Lower lobe of right lung (tissue), 2 donors: ENCODE measurements around the gene CENPH. TPM values are rescaled to one million over a fixed set of nuclear protein-coding genes. Genes with fewer than 3 reads are reported as not detected.
A peak's percentile ranks its signal among the peaks of the same experiment; 100 is the strongest.
"Not testable (repeated sequence)": the region's sequence is repeated elsewhere in the genome, so short reads cannot be mapped to it uniquely, and the experiment has no call there.

Source experiments
- ATAC-seq, 2 donors: fragments of 200-7000 bp; cut with Tn5 transposase; one replicate each; pipeline ENCODE4 v1.9.1; 2020 to 2022; ENCODE audit warnings: mild to moderate bottlenecking in 2 of 2, moderate library complexity in 2 of 2
- DNase-seq: peaks from one replicate; pipeline ENCODE4 v3.0.0-alpha.2; 2020
- H3K27ac ChIP-seq: fragments of 200-600 bp; one replicate; pipeline ENCODE4 v1.8.0; 2022
- H3K27me3 ChIP-seq: fragments of 200-600 bp; one replicate; pipeline ENCODE4 v1.8.0; 2022; ENCODE audit warnings: low read depth
- H3K36me3 ChIP-seq: fragments of 200-600 bp; one replicate; pipeline ENCODE4 v1.8.0; 2022; ENCODE audit warnings: mild to moderate bottlenecking
- H3K4me1 ChIP-seq: fragments of 200-600 bp; one replicate; pipeline ENCODE4 v1.8.0; 2022
- H3K4me3 ChIP-seq: fragments of 200-600 bp; one replicate; pipeline ENCODE4 v1.8.0; 2022; ENCODE audit warnings: mild to moderate bottlenecking
- H3K9me3 ChIP-seq: fragments of 200-600 bp; one replicate; pipeline ENCODE4 v1.8.0; 2022
- CTCF ChIP-seq: fragments of 200-600 bp; IDR thresholded peaks from one replicate; pipeline ENCODE4 v1.8.0; 2022; ENCODE audit warnings: antibody characterized with exemption, mild to moderate bottlenecking
- intact Hi-C: fragments of 100-400 bp; cut with DNase I; formaldehyde crosslinking; loops from one replicate; pipeline ENCODE4 v1.11.0; 2022
- long read RNA-seq: library from polyadenylated mRNA; unstranded; transcript quantifications from one replicate; pipeline ENCODE4 v2.0.0, GENCODE V29; 2021
- total RNA-seq: library from RNA; stranded (reverse); fragmentation: NEBNext Ultra II Directional; extraction: Animal tissue kit (Norgen Biotek cat#: 25700); gene quantifications from one replicate; pipeline ENCODE4 v1.2.1, GENCODE V29; 2021
- donor health status: DM: no; HTN: yes; CAD: no; lungs with severe emphysema.

The CENPH gene
- 2.9 TPM for total RNA-seq
- long read RNA-seq, partial matches to known transcripts = 0 of 4 reads
- long read RNA-seq, other reads (novel, unspliced or antisense) = 1 of 4 reads

GRCh38 chr5:69189162-69190086, at the start of gene CENPH:
CENPH (plus strand) TSS chr5:69189583; CDS start chr5:69189635, 52 bp downstream.
- no peak for TF ChIP-seq CTCF
- no peaks in the 10 kb centered on the region for H3K9me3 ChIP-seq
- ATAC-seq = peak; percentile 98 to 100
- H3K4me3 ChIP-seq = peak within 1 kb of the TSS; percentile 78
- peak within 1 kb of the TSS; percentile 87 for H3K27ac ChIP-seq
- intact Hi-C loops = no loop called here
- peaks cover 17% of the 10 kb centered on the region for H3K4me1 ChIP-seq
- DNase-seq = peak; percentile 91
- no peaks in the 10 kb centered on the region for H3K36me3 ChIP-seq
- no peaks in the 10 kb centered on the region for H3K27me3 ChIP-seq

- DNase-seq, H3K36me3 ChIP-seq, H3K9me3 ChIP-seq, ATAC-seq, H3K4me1 ChIP-seq, H3K4me3 ChIP-seq, H3K27me3 ChIP-seq, H3K27ac ChIP-seq, intact Hi-C loops: not testable (repeated sequence)
Measured at GRCh38 chr5:69140239-69140638, 49.1 kb upstream of the CENPH start.

- no peaks in the 10 kb centered on the region for H3K27me3 ChIP-seq
- H3K9me3 ChIP-seq = peaks cover 7% of the 10 kb centered on the region
- intact Hi-C loops = no loop called here
- DNase-seq (no peak), ATAC-seq (no peak)
- no peak overlapping the region for H3K4me3 ChIP-seq
- H3K36me3 ChIP-seq = no peaks in the 10 kb centered on the region
- H3K4me1 ChIP-seq = no peaks in the 10 kb centered on the region
- H3K27ac ChIP-seq = no peak overlapping the region
- TF ChIP-seq CTCF = no peak
Measured at GRCh38 chr5:69140827-69141226, 48.6 kb upstream of the CENPH start.

- intact Hi-C loops, ATAC-seq, DNase-seq, H3K27me3 ChIP-seq, H3K27ac ChIP-seq, H3K9me3 ChIP-seq, H3K4me3 ChIP-seq, H3K36me3 ChIP-seq, H3K4me1 ChIP-seq: not testable (repeated sequence)
Measured at GRCh38 chr5:69148576-69148975, 40.8 kb upstream of the CENPH start.

GRCh38 chr5:69148981-69149675, 40.3 kb upstream of the CENPH start:
- intact Hi-C loops = no loop called here
- no peak for DNase-seq
- no peak overlapping the region for H3K4me3 ChIP-seq
- no peaks in the 10 kb centered on the region for H3K9me3 ChIP-seq
- ATAC-seq = no peak
- H3K27ac ChIP-seq = no peak overlapping the region
- no peaks in the 10 kb centered on the region for H3K27me3 ChIP-seq
- H3K4me1 ChIP-seq = no peaks in the 10 kb centered on the region
- TF ChIP-seq CTCF = no peak
- H3K36me3 ChIP-seq = no peaks in the 10 kb centered on the region

GRCh38 chr5:69149676-69150010, 39.7 kb upstream of the CENPH start:
- intact Hi-C loops = no loop called here
- no peak for DNase-seq
- H3K27ac ChIP-seq = no peak overlapping the region
- H3K4me1 ChIP-seq = no peaks in the 10 kb centered on the region
- no peaks in the 10 kb centered on the region for H3K9me3 ChIP-seq
- H3K27me3 ChIP-seq = no peaks in the 10 kb centered on the region
- TF ChIP-seq CTCF = no peak
- ATAC-seq = no peak
- H3K4me3 ChIP-seq = no peak overlapping the region
- no peaks in the 10 kb centered on the region for H3K36me3 ChIP-seq
